Measurements from ENCODE around the gene BTBD16.

The BTBD16 gene

DNA sequence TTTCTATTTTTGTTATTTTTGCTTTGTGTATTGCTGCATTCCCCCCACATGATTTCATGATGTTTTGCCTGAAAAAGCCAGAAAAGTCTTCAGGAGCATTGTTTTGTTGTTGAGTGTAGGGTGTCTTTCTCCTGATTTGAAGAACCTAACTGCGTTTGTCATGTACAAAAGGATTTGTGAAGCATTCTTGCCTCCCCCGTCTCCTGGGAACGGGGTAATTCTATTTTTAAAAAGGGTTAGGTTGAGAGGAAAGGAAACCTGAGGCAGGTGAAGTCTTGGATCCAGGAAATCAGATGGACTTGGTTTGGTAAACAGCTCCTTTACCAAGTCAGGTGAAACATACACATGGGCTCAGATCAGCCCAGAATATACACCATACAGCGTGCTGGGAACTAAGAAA is 26.0 kb upstream of the BTBD16 start:
- TF ChIP-seq PAX5 (IDR thresholded peaks at IDR 0.05; ENCODE audit: insufficient read depth, low read length, severe bottlenecking) (no peak), SPI1 (IDR thresholded peaks at IDR 0.05; ENCODE audit: low read depth, low read length) (no peak), POLR2A (IDR thresholded peaks at IDR 0.05; ENCODE audit: low read depth, low read length) (no peak), TAF1 (IDR thresholded peaks at IDR 0.05; ENCODE audit: low read depth, low read length) (no peak), POLR2AphosphoS5 (IDR thresholded peaks at IDR 0.05; ENCODE audit: low read depth, low read length) (no peak), POU2F2 (IDR thresholded peaks at IDR 0.05; ENCODE audit: low read depth, low read length) (no peak)
- DNase-seq (ENCODE audit: insufficient read length, low spot score) (no peak), FAIRE-seq (no peak)

- TF ChIP-seq POLR2AphosphoS5 (IDR thresholded peaks at IDR 0.05; ENCODE audit: low read depth, low read length), result no peak
- no peak for TF ChIP-seq TAF1 (IDR thresholded peaks at IDR 0.05; ENCODE audit: low read depth, low read length)
- TF ChIP-seq PAX5 (IDR thresholded peaks at IDR 0.05; ENCODE audit: insufficient read depth, low read length, severe bottlenecking), result no peak
- TF ChIP-seq POLR2A (IDR thresholded peaks at IDR 0.05; ENCODE audit: low read depth, low read length), result no peak
- TF ChIP-seq POU2F2 (IDR thresholded peaks at IDR 0.05; ENCODE audit: low read depth, low read length), result no peak
- TF ChIP-seq SPI1 (IDR thresholded peaks at IDR 0.05; ENCODE audit: low read depth, low read length), result no peak
- FAIRE-seq (no peak), DNase-seq (ENCODE audit: insufficient read length, low spot score) (no peak)
Measured at GRCh38 chr10:122245897-122246296, 25.2 kb upstream of the BTBD16 start.

GRCh38 chr10:122246830-122247520 is 24.1 kb upstream of the BTBD16 start:
- no peak for FAIRE-seq

GRCh38 chr10:122248356-122249302 is 22.5 kb upstream of the BTBD16 start:
- TF ChIP-seq POU2F2 (IDR thresholded peaks at IDR 0.05; ENCODE audit: low read depth, low read length) (no peak), PAX5 (IDR thresholded peaks at IDR 0.05; ENCODE audit: insufficient read depth, low read length, severe bottlenecking) (no peak), TAF1 (IDR thresholded peaks at IDR 0.05; ENCODE audit: low read depth, low read length) (no peak), POLR2AphosphoS5 (IDR thresholded peaks at IDR 0.05; ENCODE audit: low read depth, low read length) (no peak), POLR2A (IDR thresholded peaks at IDR 0.05; ENCODE audit: low read depth, low read length) (no peak), SPI1 (IDR thresholded peaks at IDR 0.05; ENCODE audit: low read depth, low read length) (no peak)
- DNase-seq (ENCODE audit: insufficient read length, low spot score) (no peak), FAIRE-seq (no peak)

More at GRCh38 chr10:122246830-122247520, 24.1 kb upstream of the BTBD16 start:
- DNase-seq (ENCODE audit: insufficient read length, low spot score), result no peak
- TF ChIP-seq TAF1 (IDR thresholded peaks at IDR 0.05; ENCODE audit: low read depth, low read length) (no peak), POU2F2 (IDR thresholded peaks at IDR 0.05; ENCODE audit: low read depth, low read length) (no peak), POLR2A (IDR thresholded peaks at IDR 0.05; ENCODE audit: low read depth, low read length) (no peak), PAX5 (IDR thresholded peaks at IDR 0.05; ENCODE audit: insufficient read depth, low read length, severe bottlenecking) (no peak), POLR2AphosphoS5 (IDR thresholded peaks at IDR 0.05; ENCODE audit: low read depth, low read length) (no peak), SPI1 (IDR thresholded peaks at IDR 0.05; ENCODE audit: low read depth, low read length) (no peak)

GRCh38 chr10:122249303-122249850 is 21.7 kb upstream of the BTBD16 start:
- TF ChIP-seq PAX5 (IDR thresholded peaks at IDR 0.05; ENCODE audit: insufficient read depth, low read length, severe bottlenecking) (no peak), POLR2A (IDR thresholded peaks at IDR 0.05; ENCODE audit: low read depth, low read length) (no peak), TAF1 (IDR thresholded peaks at IDR 0.05; ENCODE audit: low read depth, low read length) (no peak), POLR2AphosphoS5 (IDR thresholded peaks at IDR 0.05; ENCODE audit: low read depth, low read length) (no peak), POU2F2 (IDR thresholded peaks at IDR 0.05; ENCODE audit: low read depth, low read length) (no peak), SPI1 (IDR thresholded peaks at IDR 0.05; ENCODE audit: low read depth, low read length) (no peak)
- DNase-seq (ENCODE audit: insufficient read length, low spot score) (no peak), FAIRE-seq (no peak)

DNA sequence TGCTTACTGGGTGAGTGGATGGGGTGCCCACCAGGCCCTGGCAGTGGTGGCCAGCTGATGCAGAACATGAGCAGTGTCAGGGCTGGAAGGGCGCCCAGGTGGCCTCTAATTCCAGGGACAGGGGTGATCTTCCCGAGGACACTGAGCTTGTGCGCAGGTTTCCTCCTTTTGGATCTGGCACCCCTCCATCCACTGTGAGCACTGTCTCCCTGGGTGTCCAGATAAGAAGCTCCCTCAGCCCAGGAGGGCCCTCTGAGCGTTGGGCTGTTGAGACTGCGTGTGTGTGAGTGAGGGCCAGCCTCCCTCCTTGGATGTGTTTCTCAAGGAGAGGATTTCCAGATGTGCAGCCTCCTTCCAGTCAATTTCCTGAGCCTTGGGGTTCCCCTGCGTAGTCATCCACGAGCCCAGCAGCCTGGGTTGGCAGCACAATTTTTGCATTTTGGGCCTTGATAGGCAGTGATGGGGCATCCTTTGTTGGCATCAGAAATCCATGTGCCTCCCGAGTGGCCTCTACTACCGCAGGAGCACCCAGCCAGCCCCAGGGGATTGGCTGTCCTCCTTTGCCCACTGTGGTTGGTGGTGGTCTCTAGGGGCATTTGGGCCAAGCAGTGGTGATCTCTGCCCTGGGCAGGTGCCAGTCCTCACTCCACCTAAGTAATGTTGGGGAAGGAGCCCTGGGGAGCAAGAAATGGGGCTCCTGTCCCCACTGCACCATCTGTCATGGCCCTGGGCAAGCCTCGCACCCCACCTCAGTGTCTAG is 20.9 kb upstream of the BTBD16 start:
- FAIRE-seq, result no peak
- no peak for DNase-seq (ENCODE audit: insufficient read length, low spot score)
- TF ChIP-seq POU2F2 (IDR thresholded peaks at IDR 0.05; ENCODE audit: low read depth, low read length), result no peak
- no peak for TF ChIP-seq SPI1 (IDR thresholded peaks at IDR 0.05; ENCODE audit: low read depth, low read length)
- TF ChIP-seq PAX5 (IDR thresholded peaks at IDR 0.05; ENCODE audit: insufficient read depth, low read length, severe bottlenecking), result no peak

GRCh38 chr10:122251459-122252255 is 19.4 kb upstream of the BTBD16 start:
- DNase-seq (ENCODE audit: insufficient read length, low spot score) (no peak), FAIRE-seq (no peak)
- TF ChIP-seq POU2F2 (IDR thresholded peaks at IDR 0.05; ENCODE audit: low read depth, low read length) (no peak), TAF1 (IDR thresholded peaks at IDR 0.05; ENCODE audit: low read depth, low read length) (no peak), POLR2AphosphoS5 (IDR thresholded peaks at IDR 0.05; ENCODE audit: low read depth, low read length) (no peak), SPI1 (IDR thresholded peaks at IDR 0.05; ENCODE audit: low read depth, low read length) (no peak), POLR2A (IDR thresholded peaks at IDR 0.05; ENCODE audit: low read depth, low read length) (no peak)

DNA sequence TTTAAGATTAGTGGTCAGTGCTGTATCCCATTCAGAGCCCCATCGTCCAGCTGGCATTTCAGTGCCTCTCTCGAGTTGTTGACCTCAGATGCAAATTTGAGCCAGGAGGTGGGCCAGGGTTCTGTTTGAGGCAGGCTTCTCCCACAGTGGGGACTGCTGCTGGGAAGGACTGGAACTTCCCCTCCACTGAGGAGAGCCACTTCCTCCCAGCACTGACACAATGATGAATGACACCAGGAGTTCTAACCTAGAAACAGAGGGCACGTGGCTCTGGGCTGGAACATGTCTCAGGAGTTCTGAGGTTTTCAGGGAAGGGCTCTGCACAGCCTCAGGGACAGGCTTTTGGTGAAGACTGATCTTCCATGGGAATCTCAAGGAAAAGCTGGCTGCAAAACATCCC is 18.3 kb upstream of the BTBD16 start:
- no peak for TF ChIP-seq POLR2AphosphoS5 (IDR thresholded peaks at IDR 0.05; ENCODE audit: low read depth, low read length)
- TF ChIP-seq POLR2A (IDR thresholded peaks at IDR 0.05; ENCODE audit: low read depth, low read length), result no peak
- TF ChIP-seq TAF1 (IDR thresholded peaks at IDR 0.05; ENCODE audit: low read depth, low read length), result no peak
- TF ChIP-seq PAX5 (IDR thresholded peaks at IDR 0.05; ENCODE audit: insufficient read depth, low read length, severe bottlenecking), result no peak
- no peak for TF ChIP-seq POU2F2 (IDR thresholded peaks at IDR 0.05; ENCODE audit: low read depth, low read length)
- no peak for TF ChIP-seq SPI1 (IDR thresholded peaks at IDR 0.05; ENCODE audit: low read depth, low read length)
- FAIRE-seq (no peak), DNase-seq (ENCODE audit: insufficient read length, low spot score) (no peak)
